ENCODE results near the gene PTPRO. TPM values are rescaled to one million over a fixed set of nuclear protein-coding genes. Genes with fewer than 3 reads are reported as not detected.

PTPRO gene
- total RNA-seq, 1 experiment from 2014 or later: not detected

GRCh38 chr12:15474766-15475165, 152.5 kb downstream of the PTPRO start:
- TF ChIP-seq EZH2phosphoT487 (IDR thresholded peaks at IDR 0.05; ENCODE audit: borderline replicate concordance, low read length) (no peak), EZH2 (IDR thresholded peaks at IDR 0.05; ENCODE audit: low read length, unreplicated experiment) (no peak)
- TF ChIP-seq, protein P1, sequence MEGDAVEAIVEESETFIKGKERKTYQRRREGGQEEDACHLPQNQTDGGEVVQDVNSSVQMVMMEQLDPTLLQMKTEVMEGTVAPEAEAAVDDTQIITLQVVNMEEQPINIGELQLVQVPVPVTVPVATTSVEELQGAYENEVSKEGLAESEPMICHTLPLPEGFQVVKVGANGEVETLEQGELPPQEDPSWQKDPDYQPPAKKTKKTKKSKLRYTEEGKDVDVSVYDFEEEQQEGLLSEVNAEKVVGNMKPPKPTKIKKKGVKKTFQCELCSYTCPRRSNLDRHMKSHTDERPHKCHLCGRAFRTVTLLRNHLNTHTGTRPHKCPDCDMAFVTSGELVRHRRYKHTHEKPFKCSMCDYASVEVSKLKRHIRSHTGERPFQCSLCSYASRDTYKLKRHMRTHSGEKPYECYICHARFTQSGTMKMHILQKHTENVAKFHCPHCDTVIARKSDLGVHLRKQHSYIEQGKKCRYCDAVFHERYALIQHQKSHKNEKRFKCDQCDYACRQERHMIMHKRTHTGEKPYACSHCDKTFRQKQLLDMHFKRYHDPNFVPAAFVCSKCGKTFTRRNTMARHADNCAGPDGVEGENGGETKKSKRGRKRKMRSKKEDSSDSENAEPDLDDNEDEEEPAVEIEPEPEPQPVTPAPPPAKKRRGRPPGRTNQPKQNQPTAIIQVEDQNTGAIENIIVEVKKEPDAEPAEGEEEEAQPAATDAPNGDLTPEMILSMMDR (conservative IDR thresholded peaks at IDR 0.05; ENCODE audit: low read depth, low read length): no peak
- H3K9me3 ChIP-seq (ENCODE audit: low read length): no peaks in the 10 kb centered on the region
- no peaks in the 10 kb centered on the region for H3K79me2 ChIP-seq (ENCODE audit: low read length)
- no peak overlapping the region for H3K27ac ChIP-seq (ENCODE audit: low read length)
- H4K20me1 ChIP-seq (ENCODE audit: low read length): no peaks in the 10 kb centered on the region
- H3K9me2 ChIP-seq (replicated peaks; ENCODE audit: low read length): no peaks in the 10 kb centered on the region
- intact Hi-C loops (cut with micrococcal nuclease): no loop called here
- no peaks in the 10 kb centered on the region for H3K4me1 ChIP-seq (ENCODE audit: insufficient read depth, low read length)
- no peaks in the 10 kb centered on the region for H3F3A ChIP-seq (ENCODE audit: low read length, unreplicated experiment)
- no peak overlapping the region for H2AFZ ChIP-seq (ENCODE audit: low read length)
- H3K27me3 ChIP-seq (ENCODE audit: low read length): peaks cover 15% of the 10 kb centered on the region
- ChIA-PET POLR2A (ENCODE audit: unreplicated experiment) (no interaction called here), CTCF (no interaction called here)
- DNase-seq: no peak
- H3K4me3 ChIP-seq (ENCODE audit: low read length): no peak overlapping the region
- no peak overlapping the region for H3K4me2 ChIP-seq (ENCODE audit: low read length)
- no TSS peak for BruUV-seq (replicated peaks)
- ATAC-seq: no peak
- no peak overlapping the region for H3K9ac ChIP-seq (ENCODE audit: low read length)
- H3K36me3 ChIP-seq (ENCODE audit: low read depth, low read length): no peaks in the 10 kb centered on the region

DNA sequence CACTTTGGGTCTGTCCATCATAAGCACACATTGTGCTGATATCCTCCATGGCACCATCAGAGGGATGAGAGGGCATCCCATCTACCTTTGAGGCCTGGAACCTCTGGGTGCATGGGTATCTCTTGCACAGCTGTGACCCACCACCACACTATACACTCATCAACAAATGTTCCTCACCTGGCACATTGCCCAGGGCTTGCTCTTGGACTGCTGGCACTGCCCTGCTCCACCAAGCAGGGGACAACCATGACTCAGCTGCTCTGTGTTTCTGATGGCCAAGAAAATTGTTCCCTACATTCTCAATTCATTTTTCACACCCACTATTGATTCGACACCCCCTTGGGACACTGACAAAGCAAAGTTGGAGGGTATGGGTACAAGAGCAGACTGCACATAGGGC, 155.5 kb downstream of the PTPRO start:
- Histone ChIP-seq H3F3A (ENCODE audit: low read length, unreplicated experiment) (no peaks in the 10 kb centered on the region), H4K20me1 (ENCODE audit: low read length) (no peaks in the 10 kb centered on the region), H3K36me3 (ENCODE audit: low read depth, low read length) (no peaks in the 10 kb centered on the region), H3K9me2 (replicated peaks; ENCODE audit: low read length) (no peaks in the 10 kb centered on the region), H3K9me3 (ENCODE audit: low read length) (no peaks in the 10 kb centered on the region), H3K4me3 (ENCODE audit: low read length) (no peak overlapping the region), H3K27me3 (ENCODE audit: low read length) (peaks cover 11% of the 10 kb centered on the region), H3K27ac (ENCODE audit: low read length) (no peak overlapping the region), H3K79me2 (ENCODE audit: low read length) (no peaks in the 10 kb centered on the region), H2AFZ (ENCODE audit: low read length) (no peak overlapping the region), H3K4me1 (ENCODE audit: insufficient read depth, low read length) (no peaks in the 10 kb centered on the region), H3K9ac (ENCODE audit: low read length) (no peak overlapping the region), H3K4me2 (ENCODE audit: low read length) (no peak overlapping the region)
- ChIA-PET CTCF (no interaction called here), POLR2A (ENCODE audit: unreplicated experiment) (no interaction called here)
- TF ChIP-seq EZH2 (IDR thresholded peaks at IDR 0.05; ENCODE audit: low read length, unreplicated experiment) (no peak), EZH2phosphoT487 (IDR thresholded peaks at IDR 0.05; ENCODE audit: borderline replicate concordance, low read length) (no peak)
- TF ChIP-seq, protein P1 (conservative IDR thresholded peaks at IDR 0.05; ENCODE audit: low read depth, low read length): no peak
- ATAC-seq (no peak), DNase-seq (no peak)
- intact Hi-C loops (cut with micrococcal nuclease): no loop called here
- no TSS peak for BruUV-seq (replicated peaks)

- H3F3A ChIP-seq (ENCODE audit: low read length, unreplicated experiment): no peaks in the 10 kb centered on the region
- H3K4me3 ChIP-seq (ENCODE audit: low read length): no peak overlapping the region
- CTCF ChIA-PET: no interaction called here
- TF ChIP-seq EZH2 (IDR thresholded peaks at IDR 0.05; ENCODE audit: low read length, unreplicated experiment) (no peak), EZH2phosphoT487 (IDR thresholded peaks at IDR 0.05; ENCODE audit: borderline replicate concordance, low read length) (no peak)
- TF ChIP-seq, protein P1 (conservative IDR thresholded peaks at IDR 0.05; ENCODE audit: low read depth, low read length): no peak
- DNase-seq (no peak), ATAC-seq (no peak)
- no peak overlapping the region for H2AFZ ChIP-seq (ENCODE audit: low read length)
- H3K4me2 ChIP-seq (ENCODE audit: low read length): no peak overlapping the region
- no peaks in the 10 kb centered on the region for H3K9me3 ChIP-seq (ENCODE audit: low read length)
- H4K20me1 ChIP-seq (ENCODE audit: low read length): no peaks in the 10 kb centered on the region
- no peaks in the 10 kb centered on the region for H3K36me3 ChIP-seq (ENCODE audit: low read depth, low read length)
- H3K9me2 ChIP-seq (replicated peaks; ENCODE audit: low read length): no peaks in the 10 kb centered on the region
- H3K27ac ChIP-seq (ENCODE audit: low read length): no peak overlapping the region
- no TSS peak for BruUV-seq (replicated peaks)
- no peaks in the 10 kb centered on the region for H3K4me1 ChIP-seq (ENCODE audit: insufficient read depth, low read length)
- H3K27me3 ChIP-seq (ENCODE audit: low read length): no peaks in the 10 kb centered on the region
- no peak overlapping the region for H3K9ac ChIP-seq (ENCODE audit: low read length)
- intact Hi-C loops (cut with micrococcal nuclease): no loop called here
- POLR2A ChIA-PET (ENCODE audit: unreplicated experiment): no interaction called here
- no peaks in the 10 kb centered on the region for H3K79me2 ChIP-seq (ENCODE audit: low read length)
These were observed 159.5 kb downstream of the PTPRO start for GRCh38 chr12:15481846-15482245.
